WTC11 (cell line): ENCODE measurements around the gene CARD11. TPM values are rescaled to one million over a fixed set of nuclear protein-coding genes. Genes with fewer than 3 reads are reported as not detected.

Experiments used
- ATAC-seq: fragments of 200-7000 bp; cut with Tn5 transposase; 2 replicates; pipeline ENCODE4 v1.10.0; 2021; ENCODE audit warnings: mild to moderate bottlenecking, moderate library complexity
- CTCF ChIA-PET: fragments of 300-600 bp; sonication (Branson Sonifier 250); formaldehyde crosslinking; loops from one replicate; lab custom pipeline; 2021; ENCODE audit warnings: antibody characterized with exemption; lab: Charles Lee
- POLR2A ChIA-PET: fragments of 350-600 bp; sonication (Branson Sonifier 250); formaldehyde crosslinking; loops from one replicate; lab custom pipeline; 2021; ENCODE audit warnings: antibody characterized with exemption; lab: Charles Lee
- DNase-seq: peaks from one replicate; pipeline ENCODE4 v3.0.0; 2021; ENCODE audit warnings: low spot score
- H3K27ac Mint-ChIP-seq: 2 replicates; pipeline ENCODE4 v1.8.0; 2021; ENCODE audit warnings: mixed read lengths
- H3K27me3 Mint-ChIP-seq: 2 replicates; pipeline ENCODE4 v1.8.0; 2021; ENCODE audit warnings: low read depth, mild to moderate bottlenecking, moderate library complexity, mixed read lengths
- H3K36me3 Mint-ChIP-seq: 2 replicates; pipeline ENCODE4 v1.8.0; 2021; ENCODE audit warnings: mixed read lengths
- H3K4me1 Mint-ChIP-seq: 2 replicates; pipeline ENCODE4 v1.8.0; 2022; ENCODE audit warnings: mixed read lengths
- H3K4me3 Mint-ChIP-seq: 2 replicates; pipeline ENCODE4 v1.8.0; 2021; ENCODE audit warnings: mild to moderate bottlenecking, moderate library complexity, mixed read lengths
- H3K9me3 Mint-ChIP-seq: 2 replicates; pipeline ENCODE4 v1.8.0; 2021; ENCODE audit warnings: mixed read lengths
- CREB1 ChIP-seq: sonication (generic); formaldehyde crosslinking; IDR thresholded peaks from 2 replicates; pipeline ENCODE4 v1.8.0; 2023; ENCODE audit warnings: mild to moderate bottlenecking, missing genetic modification reagents
- FOXP1 ChIP-seq: sonication (generic); formaldehyde crosslinking; IDR thresholded peaks from 2 replicates; pipeline ENCODE4 v1.8.0; 2022; ENCODE audit warnings: missing genetic modification reagents, mild to moderate bottlenecking, moderate library complexity, borderline replicate concordance
- GRHL2 ChIP-seq: fragments of 250-450 bp; sonication (Bioruptor Pico); IDR thresholded peaks from 2 replicates; pipeline ENCODE4 v1.8.0; 2022; ENCODE audit warnings: mild to moderate bottlenecking, moderate library complexity; ENCODE audit not compliant: insufficient replicate concordance, severe bottlenecking
- HMGA2 ChIP-seq: fragments of 250-450 bp; sonication (Bioruptor Pico); IDR thresholded peaks from 2 replicates; pipeline ENCODE4 v1.4.0; 2021; ENCODE audit warnings: mild to moderate bottlenecking, moderate library complexity
- IRF2 ChIP-seq: sonication (generic); formaldehyde crosslinking; IDR thresholded peaks from 2 replicates; pipeline ENCODE4 v1.8.0; 2022; ENCODE audit warnings: low read depth, missing genetic modification reagents, borderline replicate concordance
- MYBL2 ChIP-seq: sonication (generic); formaldehyde crosslinking; IDR thresholded peaks from 2 replicates; pipeline ENCODE4 v1.8.1; 2023; ENCODE audit warnings: mild to moderate bottlenecking, moderate library complexity, missing genetic modification reagents
- NFATC4 ChIP-seq: fragments of 250-450 bp; sonication (Bioruptor Pico); IDR thresholded peaks from 2 replicates; pipeline ENCODE4 v1.9.0; 2021; ENCODE audit warnings: mild to moderate bottlenecking
- NFYB ChIP-seq: sonication (generic); formaldehyde crosslinking; conservative IDR thresholded peaks from 2 replicates; pipeline ENCODE4 v1.8.0; 2022; ENCODE audit warnings: low read depth, missing genetic modification reagents
- TP53 ChIP-seq: sonication (generic); formaldehyde crosslinking; IDR thresholded peaks from 2 replicates; pipeline ENCODE4 v1.8.1; 2023; ENCODE audit warnings: mild to moderate bottlenecking, missing genetic modification reagents
- ZNF121 ChIP-seq: sonication (generic); formaldehyde crosslinking; IDR thresholded peaks from 2 replicates; pipeline ENCODE4 v1.8.0; 2023; ENCODE audit warnings: missing genetic modification reagents
- ZNF416 ChIP-seq: fragments of 250-450 bp; sonication (Bioruptor Pico); IDR thresholded peaks from 2 replicates; pipeline ENCODE4 v1.9.0; 2021; ENCODE audit warnings: mild to moderate bottlenecking, inconsistent platforms
- total RNA-seq: library from RNA; stranded (reverse); gene quantifications from 3 replicates; pipeline ENCODE4 v1.2.3, GENCODE V29; 2021
- TF ChIP-seq, protein P1 (sequence below): fragments of 250-450 bp; sonication (Bioruptor Pico); IDR thresholded peaks from 2 replicates; pipeline ENCODE4 v1.9.0; 2021; ENCODE audit warnings: mild to moderate bottlenecking
- TF ChIP-seq, protein P2 (sequence below): fragments of 250-450 bp; sonication (Bioruptor Pico); IDR thresholded peaks from 2 replicates; pipeline ENCODE4 v1.8.0; 2021; ENCODE audit warnings: mild to moderate bottlenecking
- TF ChIP-seq, protein P3 (sequence below): sonication (generic); formaldehyde crosslinking; IDR thresholded peaks from 2 replicates; pipeline ENCODE4 v1.8.0; 2023; ENCODE audit warnings: missing genetic modification reagents
- TF ChIP-seq, protein P4 (sequence below): fragments of 250-450 bp; sonication (Bioruptor Pico); IDR thresholded peaks from 2 replicates; pipeline ENCODE4 v1.9.0; 2021; ENCODE audit warnings: mild to moderate bottlenecking, borderline replicate concordance
- TF ChIP-seq, protein P5 (sequence below): sonication (generic); formaldehyde crosslinking; IDR thresholded peaks from 2 replicates; pipeline ENCODE4 v1.8.0; 2023; ENCODE audit warnings: mild to moderate bottlenecking, missing genetic modification reagents
- TF ChIP-seq, protein P6 (sequence below): sonication (generic); formaldehyde crosslinking; IDR thresholded peaks from 2 replicates; pipeline ENCODE4 v1.8.0; 2022; ENCODE audit warnings: mild to moderate bottlenecking, missing genetic modification reagents

CARD11 gene
- total RNA-seq, 1 experiment from 2014 or later: 40.8 TPM

DNA sequence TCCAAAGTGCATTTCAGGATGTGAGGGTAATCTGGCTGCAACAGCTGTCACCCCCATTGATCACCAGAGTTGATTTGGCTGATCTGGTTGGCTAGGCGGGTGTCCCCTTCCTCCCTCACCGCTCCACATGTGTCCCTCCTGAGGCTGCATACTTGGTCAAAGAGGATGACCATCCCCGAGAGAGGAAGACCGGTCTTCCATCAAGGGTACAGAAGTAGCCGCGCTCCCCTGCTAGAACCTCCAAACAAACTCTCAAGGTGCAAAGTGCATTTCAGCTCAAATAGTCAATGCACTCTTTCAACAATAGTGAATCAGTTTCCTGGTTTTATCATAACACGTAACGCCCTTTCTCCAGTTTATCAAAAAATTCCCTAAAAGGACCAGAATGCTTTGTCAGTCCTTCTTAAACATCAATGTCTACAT lies 44.6 kb downstream of the CARD11 start:
- DNase-seq (no peak), ATAC-seq (no peak)
- TF ChIP-seq FOXP1: no peak
- TF ChIP-seq, protein P1, sequence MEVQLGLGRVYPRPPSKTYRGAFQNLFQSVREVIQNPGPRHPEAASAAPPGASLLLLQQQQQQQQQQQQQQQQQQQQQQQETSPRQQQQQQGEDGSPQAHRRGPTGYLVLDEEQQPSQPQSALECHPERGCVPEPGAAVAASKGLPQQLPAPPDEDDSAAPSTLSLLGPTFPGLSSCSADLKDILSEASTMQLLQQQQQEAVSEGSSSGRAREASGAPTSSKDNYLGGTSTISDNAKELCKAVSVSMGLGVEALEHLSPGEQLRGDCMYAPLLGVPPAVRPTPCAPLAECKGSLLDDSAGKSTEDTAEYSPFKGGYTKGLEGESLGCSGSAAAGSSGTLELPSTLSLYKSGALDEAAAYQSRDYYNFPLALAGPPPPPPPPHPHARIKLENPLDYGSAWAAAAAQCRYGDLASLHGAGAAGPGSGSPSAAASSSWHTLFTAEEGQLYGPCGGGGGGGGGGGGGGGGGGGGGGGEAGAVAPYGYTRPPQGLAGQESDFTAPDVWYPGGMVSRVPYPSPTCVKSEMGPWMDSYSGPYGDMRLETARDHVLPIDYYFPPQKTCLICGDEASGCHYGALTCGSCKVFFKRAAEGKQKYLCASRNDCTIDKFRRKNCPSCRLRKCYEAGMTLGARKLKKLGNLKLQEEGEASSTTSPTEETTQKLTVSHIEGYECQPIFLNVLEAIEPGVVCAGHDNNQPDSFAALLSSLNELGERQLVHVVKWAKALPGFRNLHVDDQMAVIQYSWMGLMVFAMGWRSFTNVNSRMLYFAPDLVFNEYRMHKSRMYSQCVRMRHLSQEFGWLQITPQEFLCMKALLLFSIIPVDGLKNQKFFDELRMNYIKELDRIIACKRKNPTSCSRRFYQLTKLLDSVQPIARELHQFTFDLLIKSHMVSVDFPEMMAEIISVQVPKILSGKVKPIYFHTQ (CRISPR knock-in tag): no peak
- TF ChIP-seq, protein P2, sequence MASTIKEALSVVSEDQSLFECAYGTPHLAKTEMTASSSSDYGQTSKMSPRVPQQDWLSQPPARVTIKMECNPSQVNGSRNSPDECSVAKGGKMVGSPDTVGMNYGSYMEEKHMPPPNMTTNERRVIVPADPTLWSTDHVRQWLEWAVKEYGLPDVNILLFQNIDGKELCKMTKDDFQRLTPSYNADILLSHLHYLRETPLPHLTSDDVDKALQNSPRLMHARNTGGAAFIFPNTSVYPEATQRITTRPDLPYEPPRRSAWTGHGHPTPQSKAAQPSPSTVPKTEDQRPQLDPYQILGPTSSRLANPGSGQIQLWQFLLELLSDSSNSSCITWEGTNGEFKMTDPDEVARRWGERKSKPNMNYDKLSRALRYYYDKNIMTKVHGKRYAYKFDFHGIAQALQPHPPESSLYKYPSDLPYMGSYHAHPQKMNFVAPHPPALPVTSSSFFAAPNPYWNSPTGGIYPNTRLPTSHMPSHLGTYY (CRISPR knock-in tag): no peak
- peak overlapping the region; percentile 65; the same call in 1 of the 2 replicates for H3K27ac Mint-ChIP-seq
- no peaks in the 10 kb centered on the region for H3K27me3 Mint-ChIP-seq
- no peak overlapping the region for H3K4me3 Mint-ChIP-seq
- H3K4me1 Mint-ChIP-seq: peaks cover 11% of the 10 kb centered on the region
- ChIA-PET POLR2A (interaction anchor here (0.7 kb wide), 1 partner anchor 13 kb away, joined by 3 read pairs; no protein-coding TSS in a partner anchor), CTCF (no interaction called here)
- peaks cover 17% of the 10 kb centered on the region for H3K36me3 Mint-ChIP-seq
- H3K9me3 Mint-ChIP-seq: peaks cover 18% of the 10 kb centered on the region

DNA sequence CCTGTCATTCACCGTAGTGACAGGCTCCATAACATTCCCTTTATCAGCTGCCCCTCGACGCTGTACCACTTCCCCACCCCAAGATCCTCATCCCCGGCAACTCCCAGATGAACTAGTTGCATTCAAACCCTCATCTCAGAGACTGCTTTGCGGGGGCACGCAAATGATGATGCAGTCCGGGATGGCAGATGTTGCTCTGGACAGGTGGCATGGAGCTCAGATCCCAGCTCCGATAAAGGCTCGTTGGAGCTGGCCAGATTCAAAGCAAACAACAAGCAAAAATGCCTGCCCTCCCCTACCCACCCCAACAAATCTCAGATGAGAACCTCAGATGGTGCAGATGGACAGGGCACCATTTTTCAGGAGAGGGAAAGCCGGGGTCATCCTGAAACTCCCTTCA lies 46.7 kb downstream of the CARD11 start:
- Mint-ChIP-seq H3K36me3 (peaks cover 20% of the 10 kb centered on the region), H3K27me3 (no peaks in the 10 kb centered on the region), H3K4me1 (peaks cover 6% of the 10 kb centered on the region), H3K9me3 (peaks cover 23% of the 10 kb centered on the region), H3K4me3 (no peak overlapping the region), H3K27ac (no peak overlapping the region)
- TF ChIP-seq, protein P3, sequence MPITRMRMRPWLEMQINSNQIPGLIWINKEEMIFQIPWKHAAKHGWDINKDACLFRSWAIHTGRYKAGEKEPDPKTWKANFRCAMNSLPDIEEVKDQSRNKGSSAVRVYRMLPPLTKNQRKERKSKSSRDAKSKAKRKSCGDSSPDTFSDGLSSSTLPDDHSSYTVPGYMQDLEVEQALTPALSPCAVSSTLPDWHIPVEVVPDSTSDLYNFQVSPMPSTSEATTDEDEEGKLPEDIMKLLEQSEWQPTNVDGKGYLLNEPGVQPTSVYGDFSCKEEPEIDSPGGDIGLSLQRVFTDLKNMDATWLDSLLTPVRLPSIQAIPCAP (CRISPR knock-in tag): no peak
- TF ChIP-seq ZNF121 (CRISPR knock-in tag) (no peak), MYBL2 (no peak), ZNF416 (CRISPR knock-in tag) (no peak), FOXP1 (no peak)
- TF ChIP-seq, protein P4, sequence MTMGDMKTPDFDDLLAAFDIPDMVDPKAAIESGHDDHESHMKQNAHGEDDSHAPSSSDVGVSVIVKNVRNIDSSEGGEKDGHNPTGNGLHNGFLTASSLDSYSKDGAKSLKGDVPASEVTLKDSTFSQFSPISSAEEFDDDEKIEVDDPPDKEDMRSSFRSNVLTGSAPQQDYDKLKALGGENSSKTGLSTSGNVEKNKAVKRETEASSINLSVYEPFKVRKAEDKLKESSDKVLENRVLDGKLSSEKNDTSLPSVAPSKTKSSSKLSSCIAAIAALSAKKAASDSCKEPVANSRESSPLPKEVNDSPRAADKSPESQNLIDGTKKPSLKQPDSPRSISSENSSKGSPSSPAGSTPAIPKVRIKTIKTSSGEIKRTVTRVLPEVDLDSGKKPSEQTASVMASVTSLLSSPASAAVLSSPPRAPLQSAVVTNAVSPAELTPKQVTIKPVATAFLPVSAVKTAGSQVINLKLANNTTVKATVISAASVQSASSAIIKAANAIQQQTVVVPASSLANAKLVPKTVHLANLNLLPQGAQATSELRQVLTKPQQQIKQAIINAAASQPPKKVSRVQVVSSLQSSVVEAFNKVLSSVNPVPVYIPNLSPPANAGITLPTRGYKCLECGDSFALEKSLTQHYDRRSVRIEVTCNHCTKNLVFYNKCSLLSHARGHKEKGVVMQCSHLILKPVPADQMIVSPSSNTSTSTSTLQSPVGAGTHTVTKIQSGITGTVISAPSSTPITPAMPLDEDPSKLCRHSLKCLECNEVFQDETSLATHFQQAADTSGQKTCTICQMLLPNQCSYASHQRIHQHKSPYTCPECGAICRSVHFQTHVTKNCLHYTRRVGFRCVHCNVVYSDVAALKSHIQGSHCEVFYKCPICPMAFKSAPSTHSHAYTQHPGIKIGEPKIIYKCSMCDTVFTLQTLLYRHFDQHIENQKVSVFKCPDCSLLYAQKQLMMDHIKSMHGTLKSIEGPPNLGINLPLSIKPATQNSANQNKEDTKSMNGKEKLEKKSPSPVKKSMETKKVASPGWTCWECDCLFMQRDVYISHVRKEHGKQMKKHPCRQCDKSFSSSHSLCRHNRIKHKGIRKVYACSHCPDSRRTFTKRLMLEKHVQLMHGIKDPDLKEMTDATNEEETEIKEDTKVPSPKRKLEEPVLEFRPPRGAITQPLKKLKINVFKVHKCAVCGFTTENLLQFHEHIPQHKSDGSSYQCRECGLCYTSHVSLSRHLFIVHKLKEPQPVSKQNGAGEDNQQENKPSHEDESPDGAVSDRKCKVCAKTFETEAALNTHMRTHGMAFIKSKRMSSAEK (CRISPR knock-in tag): no peak
- POLR2A ChIA-PET: interaction anchor here (0.6 kb wide), 1 partner anchor 139 kb away, joined by 4 read pairs; no protein-coding TSS in a partner anchor
- CTCF ChIA-PET: interaction anchor here (1.1 to 1.9 kb wide), 3 partner anchors 75 to 131 kb away, joined by 3 to 5 read pairs (median 3); no protein-coding TSS in a partner anchor
- no peak for ATAC-seq
- DNase-seq: no peak

DNA sequence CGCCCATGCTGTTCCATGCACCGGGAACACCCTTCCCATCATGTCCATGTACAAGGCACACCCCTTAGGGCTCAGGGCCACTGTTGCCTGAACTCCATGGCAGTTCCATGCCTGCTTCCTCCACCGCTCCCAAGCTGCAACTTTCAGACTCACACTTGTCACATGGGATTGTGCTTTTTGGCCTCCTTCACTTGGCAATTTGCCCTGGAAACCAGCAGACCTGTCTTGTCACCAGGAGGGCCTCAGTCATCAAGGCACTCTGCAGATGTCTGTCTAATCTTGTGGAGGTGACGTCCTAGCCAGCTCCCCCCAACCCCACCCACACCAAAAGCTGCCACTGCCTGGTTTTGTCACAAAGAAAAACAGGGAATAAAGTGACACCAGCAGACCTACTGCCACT lies 47.5 kb downstream of the CARD11 start:
- Mint-ChIP-seq H3K4me1 (peaks cover 6% of the 10 kb centered on the region), H3K9me3 (peaks cover 31% of the 10 kb centered on the region), H3K27ac (no peak overlapping the region), H3K36me3 (peaks cover 25% of the 10 kb centered on the region), H3K27me3 (no peaks in the 10 kb centered on the region), H3K4me3 (no peak overlapping the region)
- DNase-seq (no peak), ATAC-seq (no peak)
- POLR2A ChIA-PET: no interaction called here
- CTCF ChIA-PET: no interaction called here
- TF ChIP-seq, protein P3 (CRISPR knock-in tag): no peak
- TF ChIP-seq HMGA2 (CRISPR knock-in tag) (no peak), GRHL2 (no peak), CREB1 (no peak), TP53 (CRISPR knock-in tag) (no peak), NFATC4 (no peak), IRF2 (CRISPR knock-in tag) (no peak), NFYB (CRISPR knock-in tag) (no peak)
- TF ChIP-seq, protein P5, sequence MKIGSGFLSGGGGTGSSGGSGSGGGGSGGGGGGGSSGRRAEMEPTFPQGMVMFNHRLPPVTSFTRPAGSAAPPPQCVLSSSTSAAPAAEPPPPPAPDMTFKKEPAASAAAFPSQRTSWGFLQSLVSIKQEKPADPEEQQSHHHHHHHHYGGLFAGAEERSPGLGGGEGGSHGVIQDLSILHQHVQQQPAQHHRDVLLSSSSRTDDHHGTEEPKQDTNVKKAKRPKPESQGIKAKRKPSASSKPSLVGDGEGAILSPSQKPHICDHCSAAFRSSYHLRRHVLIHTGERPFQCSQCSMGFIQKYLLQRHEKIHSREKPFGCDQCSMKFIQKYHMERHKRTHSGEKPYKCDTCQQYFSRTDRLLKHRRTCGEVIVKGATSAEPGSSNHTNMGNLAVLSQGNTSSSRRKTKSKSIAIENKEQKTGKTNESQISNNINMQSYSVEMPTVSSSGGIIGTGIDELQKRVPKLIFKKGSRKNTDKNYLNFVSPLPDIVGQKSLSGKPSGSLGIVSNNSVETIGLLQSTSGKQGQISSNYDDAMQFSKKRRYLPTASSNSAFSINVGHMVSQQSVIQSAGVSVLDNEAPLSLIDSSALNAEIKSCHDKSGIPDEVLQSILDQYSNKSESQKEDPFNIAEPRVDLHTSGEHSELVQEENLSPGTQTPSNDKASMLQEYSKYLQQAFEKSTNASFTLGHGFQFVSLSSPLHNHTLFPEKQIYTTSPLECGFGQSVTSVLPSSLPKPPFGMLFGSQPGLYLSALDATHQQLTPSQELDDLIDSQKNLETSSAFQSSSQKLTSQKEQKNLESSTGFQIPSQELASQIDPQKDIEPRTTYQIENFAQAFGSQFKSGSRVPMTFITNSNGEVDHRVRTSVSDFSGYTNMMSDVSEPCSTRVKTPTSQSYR (CRISPR knock-in tag): no peak
- TF ChIP-seq, protein P6, sequence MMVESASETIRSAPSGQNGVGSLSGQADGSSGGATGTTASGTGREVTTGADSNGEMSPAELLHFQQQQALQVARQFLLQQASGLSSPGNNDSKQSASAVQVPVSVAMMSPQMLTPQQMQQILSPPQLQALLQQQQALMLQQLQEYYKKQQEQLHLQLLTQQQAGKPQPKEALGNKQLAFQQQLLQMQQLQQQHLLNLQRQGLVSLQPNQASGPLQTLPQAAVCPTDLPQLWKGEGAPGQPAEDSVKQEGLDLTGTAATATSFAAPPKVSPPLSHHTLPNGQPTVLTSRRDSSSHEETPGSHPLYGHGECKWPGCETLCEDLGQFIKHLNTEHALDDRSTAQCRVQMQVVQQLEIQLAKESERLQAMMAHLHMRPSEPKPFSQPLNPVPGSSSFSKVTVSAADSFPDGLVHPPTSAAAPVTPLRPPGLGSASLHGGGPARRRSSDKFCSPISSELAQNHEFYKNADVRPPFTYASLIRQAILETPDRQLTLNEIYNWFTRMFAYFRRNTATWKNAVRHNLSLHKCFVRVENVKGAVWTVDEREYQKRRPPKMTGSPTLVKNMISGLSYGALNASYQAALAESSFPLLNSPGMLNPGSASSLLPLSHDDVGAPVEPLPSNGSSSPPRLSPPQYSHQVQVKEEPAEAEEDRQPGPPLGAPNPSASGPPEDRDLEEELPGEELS (CRISPR knock-in tag): no peak
